A549 (cell line): ENCODE data around the gene ASPG. TPM values are rescaled to one million over a fixed set of nuclear protein-coding genes. Genes with fewer than 3 reads are reported as not detected.

Experiments
- ATAC-seq, 2 experiments: fragments of 200-7000 bp in 1 of 2; fragments of >200 bp in 1 of 2; cut with Nextera tagmentation in 1 of 2; cut with Tn5 transposase in 1 of 2; 3 replicates each; pipeline versions ENCODE4 v1.8.0 to v1.9.1; 2018 to 2020; ENCODE audit warnings: mild to moderate bottlenecking in 1 of 2, moderate library complexity in 1 of 2
- CTCF ChIA-PET: fragments of 300-600 bp; sonication (Branson Sonifier 250); formaldehyde crosslinking; extraction: SDS; loops from one replicate; lab custom pipeline; 2021; ENCODE audit warnings: antibody characterized with exemption, inconsistent platforms; lab: Yijun Ruan, JAX
- POLR2A ChIA-PET: fragments of 350-600 bp; formaldehyde crosslinking; extraction: SDS; loops from one replicate; lab custom pipeline; 2021; ENCODE audit warnings: antibody characterized with exemption, inconsistent platforms; lab: Yijun Ruan, JAX
- DNase-seq, 2 experiments: peaks; one replicate each; pipeline versions ENCODE4 v3.0.0 to v3.0.0-alpha.2; 2011 to 2016; ENCODE audit warnings: low read depth in 1 of 2, low spot score in 1 of 2
- FAIRE-seq: peaks from 2 replicates; lab custom pipeline; 2011; peaks lifted over from hg19 to GRCh38; lab: Jason Lieb, UNC
- H3K27ac ChIP-seq, 2 experiments: fragments of >200 bp; sonication (Bioruptor Twin); formaldehyde crosslinking; 3 replicates each; pipeline ENCODE4 v1.5.1; 2016 to 2017
- H3K4me1 ChIP-seq: fragments of >200 bp; sonication (Bioruptor Twin); formaldehyde crosslinking; 3 replicates; pipeline ENCODE4 v1.6.1; 2016
- H3K4me2 ChIP-seq: fragments of >200 bp; sonication (Bioruptor Twin); formaldehyde crosslinking; 3 replicates; pipeline ENCODE4 v1.6.1; 2016
- H3K4me3 ChIP-seq: fragments of >200 bp; sonication (Bioruptor Twin); formaldehyde crosslinking; 3 replicates; pipeline ENCODE4 v1.5.1; 2016
- H3K9me3 ChIP-seq: fragments of >200 bp; sonication (Bioruptor Twin); formaldehyde crosslinking; 3 replicates; pipeline ENCODE4 v1.6.1; 2016
- BHLHE40 ChIP-seq: IDR thresholded peaks from 2 replicates; pipeline ENCODE4 v1.6.1; 2012; ENCODE audit warnings: low read depth, low read length, inconsistent platforms
- CBX8 ChIP-seq: fragments of 200-600 bp; sonication (generic); IDR thresholded peaks from 2 replicates; pipeline ENCODE4 v1.6.1; 2016
- EHMT2 ChIP-seq: fragments of 200-600 bp; sonication (generic); IDR thresholded peaks from 2 replicates; pipeline ENCODE4 v1.6.1; 2016; ENCODE audit warnings: antibody characterized with exemption, low read depth, mild to moderate bottlenecking, moderate library complexity
- EP300 ChIP-seq, 2 experiments: fragments of >200 bp; sonication (Bioruptor Twin); formaldehyde crosslinking; IDR thresholded peaks; 2 replicates in 1 of 2; 3 replicates in 1 of 2; pipeline ENCODE4 v1.6.1; 2016 to 2017
- FOSB ChIP-seq: fragments of 250-450 bp; sonication (Bioruptor Pico); IDR thresholded peaks from 2 replicates; pipeline ENCODE4 v1.5.0; 2020; ENCODE audit warnings: mild to moderate bottlenecking, moderate library complexity
- GATA3 ChIP-seq: IDR thresholded peaks from 2 replicates; pipeline ENCODE4 v1.6.1; 2012; ENCODE audit warnings: borderline replicate concordance
- HEYL ChIP-seq: fragments of 250-450 bp; sonication (Bioruptor Pico); IDR thresholded peaks from 2 replicates; pipeline ENCODE4 v1.8.0; 2021; ENCODE audit warnings: mild to moderate bottlenecking, moderate library complexity
- HOXA7 ChIP-seq: fragments of 250-450 bp; sonication (Bioruptor Pico); IDR thresholded peaks from 2 replicates; pipeline ENCODE4 v1.5.0; 2020; ENCODE audit warnings: mild to moderate bottlenecking, moderate library complexity
- HOXB5 ChIP-seq: fragments of 250-450 bp; sonication (Bioruptor Pico); IDR thresholded peaks from 2 replicates; pipeline ENCODE4 v1.5.0; 2020; ENCODE audit warnings: mild to moderate bottlenecking, moderate library complexity
- JUN ChIP-seq, 2 experiments: fragments of >200 bp; sonication (Bioruptor Twin); formaldehyde crosslinking; IDR thresholded peaks; 2 replicates in 1 of 2; 3 replicates in 1 of 2; pipeline ENCODE4 v1.6.1; 2016 to 2017
- NPAS2 ChIP-seq: fragments of 250-450 bp; sonication (Bioruptor Pico); IDR thresholded peaks from 2 replicates; pipeline ENCODE4 v1.8.0; 2022; ENCODE audit warnings: mild to moderate bottlenecking, moderate library complexity, borderline replicate concordance
- NR3C1 ChIP-seq: fragments of >200 bp; sonication (Bioruptor Twin); formaldehyde crosslinking; IDR thresholded peaks from 3 replicates; pipeline ENCODE4 v1.6.1; 2017
- PHF8 ChIP-seq: fragments of 200-600 bp; sonication (generic); IDR thresholded peaks from 2 replicates; pipeline ENCODE4 v1.6.1; 2016; ENCODE audit warnings: low read depth, mild to moderate bottlenecking, antibody characterized with exemption, moderate library complexity, borderline replicate concordance
- RAD21 ChIP-seq, 2 experiments: fragments of >200 bp in 1 of 2; sonication (Bioruptor Twin) in 1 of 2; formaldehyde crosslinking in 1 of 2; IDR thresholded peaks in 1 of 2; conservative IDR thresholded peaks in 1 of 2; 2 replicates in 1 of 2; 3 replicates in 1 of 2; pipeline ENCODE4 v1.6.1; 2012 to 2018; ENCODE audit warnings: inconsistent platforms in 1 of 2
- RARB ChIP-seq: fragments of 250-450 bp; sonication (Bioruptor Pico); IDR thresholded peaks from 2 replicates; pipeline ENCODE4 v1.8.0; 2021; ENCODE audit warnings: mild to moderate bottlenecking, moderate library complexity
- SREBF2 ChIP-seq: fragments of 450-650 bp; IDR thresholded peaks from 2 replicates; pipeline ENCODE4 v1.6.1; 2014; ENCODE audit warnings: mild to moderate bottlenecking, moderate library complexity
- TFCP2L1 ChIP-seq: fragments of 250-450 bp; sonication (Bioruptor Pico); IDR thresholded peaks from 2 replicates; pipeline ENCODE4 v1.5.0; 2021; ENCODE audit warnings: mild to moderate bottlenecking
- WGBS: methylation state at CpG from one replicate; pipeline ENCODE4 v1.1.6; 2017; ENCODE audit errors: missing lambda C conversion rate; 5-methylcytosine and 5-hydroxymethylcytosine counted together
- polyA plus RNA-seq, 4 experiments: library from polyadenylated mRNA; depleted of rRNA in 3 of 4; stranded (reverse); fragments of >200 nt; fragmentation: RNase III in 1 of 4; extraction: RNeasy Plus Mini Kit Qiagen cat#74134 plus additional on column Dnase treatment in 1 of 4; gene quantifications; 2 replicates in 3 of 4; 3 replicates in 1 of 4; pipeline ENCODE4 v1.2.3, GENCODE V29; 2011 to 2017
- TF ChIP-seq, protein P1 (sequence below): fragments of 450-650 bp; IDR thresholded peaks from 2 replicates; pipeline ENCODE4 v1.6.1; 2014; ENCODE audit warnings: antibody characterized with exemption
- TF ChIP-seq, protein P2 (sequence below): fragments of 200-600 bp; sonication (generic); IDR thresholded peaks from 2 replicates; pipeline ENCODE4 v1.6.1; 2016; ENCODE audit warnings: antibody characterized with exemption, mild to moderate bottlenecking, moderate library complexity
- TF ChIP-seq, protein P3 (sequence below): fragments of 250-450 bp; sonication (Bioruptor Pico); IDR thresholded peaks from 2 replicates; pipeline ENCODE4 v1.5.0; 2021; ENCODE audit warnings: mild to moderate bottlenecking, moderate library complexity, borderline replicate concordance
- TF ChIP-seq, protein P4 (sequence below): IDR thresholded peaks from 2 replicates; pipeline ENCODE4 v1.6.1; 2012
- TF ChIP-seq, protein P5 (sequence below): fragments of >200 bp; sonication (Bioruptor Twin); formaldehyde crosslinking; IDR thresholded peaks from 3 replicates; pipeline ENCODE4 v1.6.1; 2016

The ASPG gene
- polyA plus RNA-seq, 2 of the 4 experiments (the other 2 are of a cell fraction): not detected

DNA sequence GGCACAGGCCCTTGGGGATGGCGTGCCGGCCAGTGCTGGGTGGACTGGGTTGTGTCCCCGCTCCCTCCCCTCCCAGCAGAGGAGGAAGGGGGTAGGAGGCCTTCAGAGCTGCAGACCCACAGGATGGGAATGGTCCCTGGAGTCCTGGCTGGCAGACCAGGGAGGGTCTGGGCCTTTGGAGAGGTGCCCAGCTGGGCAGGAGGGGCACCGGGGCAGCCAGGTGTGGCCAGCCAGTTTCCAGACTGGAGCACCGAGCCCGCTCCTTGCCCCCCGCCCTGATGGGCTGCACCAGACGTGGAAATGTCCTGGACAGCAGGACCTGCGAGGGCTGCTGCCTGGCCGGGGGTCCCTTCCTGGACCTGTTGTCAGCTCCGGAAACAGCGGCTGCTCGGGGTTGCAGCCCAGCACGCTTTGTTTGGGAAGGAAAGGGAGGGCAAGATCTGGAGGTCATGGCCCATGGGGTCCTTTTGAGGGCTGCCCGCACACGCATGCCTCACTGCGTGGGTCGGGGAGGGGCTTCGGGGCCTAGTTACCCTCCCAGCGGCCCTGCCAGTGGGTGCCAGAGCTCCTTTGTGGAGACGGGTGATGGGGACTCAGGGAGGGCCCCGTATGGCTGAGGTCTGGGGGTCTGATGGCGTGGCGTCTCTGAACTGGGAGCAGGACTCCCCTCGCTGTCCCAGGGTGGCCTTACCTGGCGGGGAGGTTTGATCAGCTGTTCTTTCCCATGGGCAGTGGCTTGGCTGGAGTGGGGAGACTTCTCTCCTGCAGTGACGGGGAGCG, 62.0 kb downstream of the ASPG start:
- no peak for ATAC-seq
- 88% methylated on average over 22 of the region's 28 CpGs for WGBS
- FAIRE-seq: no peak
- Histone ChIP-seq H3K9me3 (no peaks in the 10 kb centered on the region), H3K4me1 (peaks cover 8% of the 10 kb centered on the region; the same call in 1 of the 3 replicates), H3K27ac (no peak overlapping the region), H3K4me2 (no peak overlapping the region), H3K4me3 (no peak overlapping the region)
- ChIA-PET POLR2A (no interaction called here), CTCF (interaction anchor here (1.0 to 7.1 kb wide), 3 partner anchors 8 to 417 kb away, joined by 3 to 50 read pairs (median 16); no protein-coding TSS in a partner anchor)
- no peak for DNase-seq
- TF ChIP-seq NPAS2 (CRISPR knock-in tag): no peak
- no peak for TF ChIP-seq PHF8
- TF ChIP-seq HOXA7 (CRISPR knock-in tag): no peak
- no peak for TF ChIP-seq EP300 (IDR thresholded peaks at IDR 0.05)
- no peak for TF ChIP-seq HOXB5 (CRISPR knock-in tag)
- TF ChIP-seq EHMT2: no peak
- TF ChIP-seq RARB (CRISPR knock-in tag): no peak
- TF ChIP-seq, protein P1, sequence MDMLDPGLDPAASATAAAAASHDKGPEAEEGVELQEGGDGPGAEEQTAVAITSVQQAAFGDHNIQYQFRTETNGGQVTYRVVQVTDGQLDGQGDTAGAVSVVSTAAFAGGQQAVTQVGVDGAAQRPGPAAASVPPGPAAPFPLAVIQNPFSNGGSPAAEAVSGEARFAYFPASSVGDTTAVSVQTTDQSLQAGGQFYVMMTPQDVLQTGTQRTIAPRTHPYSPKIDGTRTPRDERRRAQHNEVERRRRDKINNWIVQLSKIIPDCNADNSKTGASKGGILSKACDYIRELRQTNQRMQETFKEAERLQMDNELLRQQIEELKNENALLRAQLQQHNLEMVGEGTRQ: no peak
- TF ChIP-seq FOSB: no peak
- no peak for TF ChIP-seq HEYL (CRISPR knock-in tag)
- TF ChIP-seq JUN (IDR thresholded peaks at IDR 0.05): no peak
- no peak for TF ChIP-seq RAD21 (conservative IDR thresholded peaks at IDR 0.05 in 1 of 2, IDR thresholded peaks at IDR 0.05 in 1 of 2)
- TF ChIP-seq, protein P2, sequence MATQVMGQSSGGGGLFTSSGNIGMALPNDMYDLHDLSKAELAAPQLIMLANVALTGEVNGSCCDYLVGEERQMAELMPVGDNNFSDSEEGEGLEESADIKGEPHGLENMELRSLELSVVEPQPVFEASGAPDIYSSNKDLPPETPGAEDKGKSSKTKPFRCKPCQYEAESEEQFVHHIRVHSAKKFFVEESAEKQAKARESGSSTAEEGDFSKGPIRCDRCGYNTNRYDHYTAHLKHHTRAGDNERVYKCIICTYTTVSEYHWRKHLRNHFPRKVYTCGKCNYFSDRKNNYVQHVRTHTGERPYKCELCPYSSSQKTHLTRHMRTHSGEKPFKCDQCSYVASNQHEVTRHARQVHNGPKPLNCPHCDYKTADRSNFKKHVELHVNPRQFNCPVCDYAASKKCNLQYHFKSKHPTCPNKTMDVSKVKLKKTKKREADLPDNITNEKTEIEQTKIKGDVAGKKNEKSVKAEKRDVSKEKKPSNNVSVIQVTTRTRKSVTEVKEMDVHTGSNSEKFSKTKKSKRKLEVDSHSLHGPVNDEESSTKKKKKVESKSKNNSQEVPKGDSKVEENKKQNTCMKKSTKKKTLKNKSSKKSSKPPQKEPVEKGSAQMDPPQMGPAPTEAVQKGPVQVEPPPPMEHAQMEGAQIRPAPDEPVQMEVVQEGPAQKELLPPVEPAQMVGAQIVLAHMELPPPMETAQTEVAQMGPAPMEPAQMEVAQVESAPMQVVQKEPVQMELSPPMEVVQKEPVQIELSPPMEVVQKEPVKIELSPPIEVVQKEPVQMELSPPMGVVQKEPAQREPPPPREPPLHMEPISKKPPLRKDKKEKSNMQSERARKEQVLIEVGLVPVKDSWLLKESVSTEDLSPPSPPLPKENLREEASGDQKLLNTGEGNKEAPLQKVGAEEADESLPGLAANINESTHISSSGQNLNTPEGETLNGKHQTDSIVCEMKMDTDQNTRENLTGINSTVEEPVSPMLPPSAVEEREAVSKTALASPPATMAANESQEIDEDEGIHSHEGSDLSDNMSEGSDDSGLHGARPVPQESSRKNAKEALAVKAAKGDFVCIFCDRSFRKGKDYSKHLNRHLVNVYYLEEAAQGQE: no peak
- TF ChIP-seq BHLHE40: no peak

DNA sequence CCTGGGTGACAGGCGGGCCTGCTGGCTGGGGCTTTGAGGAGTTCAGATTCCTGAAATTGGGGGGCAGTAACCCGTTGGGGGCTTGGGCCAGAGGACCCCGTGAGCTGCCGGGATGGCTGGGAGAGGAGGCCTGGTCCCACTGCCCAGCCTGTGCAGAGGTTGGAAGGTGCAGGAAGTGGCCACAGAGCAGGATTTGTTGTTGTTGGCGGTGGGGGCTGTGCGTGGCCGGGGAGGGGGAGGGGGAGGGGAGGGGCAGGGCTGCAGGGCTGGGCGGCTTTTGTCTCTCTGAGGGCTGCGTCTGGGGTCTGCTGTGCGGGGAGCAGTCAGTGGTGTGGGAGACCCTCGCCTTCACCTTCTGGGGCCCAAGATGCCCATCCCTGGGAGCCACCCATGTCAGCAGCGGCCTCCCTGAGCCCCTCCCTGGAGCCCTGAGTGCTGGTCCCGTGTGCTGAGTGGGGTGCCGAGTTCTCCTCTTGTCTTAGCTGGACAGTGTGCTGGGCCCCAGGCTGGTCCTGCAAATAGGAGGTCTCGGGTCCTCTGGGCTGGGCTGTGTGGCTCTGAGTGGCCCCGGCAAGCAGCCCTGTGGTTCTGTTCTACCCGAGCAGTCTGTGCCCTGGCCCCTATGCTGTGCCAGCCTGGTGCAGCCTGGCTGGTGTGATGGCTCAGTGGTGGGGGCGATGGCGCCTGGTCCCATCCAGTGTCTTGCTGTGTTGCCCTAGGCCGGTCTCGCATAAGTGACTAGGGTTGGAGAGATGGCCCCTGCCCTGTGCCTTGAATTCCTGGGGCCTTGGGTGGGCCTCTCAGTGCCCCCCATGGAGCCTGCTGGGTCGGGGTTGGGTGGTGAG, 63.2 kb downstream of the ASPG start:
- Histone ChIP-seq H3K4me3 (no peak overlapping the region), H3K4me2 (no peak overlapping the region), H3K27ac (peak overlapping the region in 1 of 2 experiments; percentile 78; a peak in 2 of 6 replicates), H3K4me1 (peaks cover 8% of the 10 kb centered on the region; the same call in 1 of the 3 replicates), H3K9me3 (no peaks in the 10 kb centered on the region)
- POLR2A ChIA-PET: no interaction called here
- 69% methylated on average over 11 of the region's 22 CpGs for WGBS
- no peak for DNase-seq
- FAIRE-seq: no peak
- CTCF ChIA-PET: no interaction called here
- no peak; a peak in 1 of 6 replicates for ATAC-seq
- TF ChIP-seq, protein P3, sequence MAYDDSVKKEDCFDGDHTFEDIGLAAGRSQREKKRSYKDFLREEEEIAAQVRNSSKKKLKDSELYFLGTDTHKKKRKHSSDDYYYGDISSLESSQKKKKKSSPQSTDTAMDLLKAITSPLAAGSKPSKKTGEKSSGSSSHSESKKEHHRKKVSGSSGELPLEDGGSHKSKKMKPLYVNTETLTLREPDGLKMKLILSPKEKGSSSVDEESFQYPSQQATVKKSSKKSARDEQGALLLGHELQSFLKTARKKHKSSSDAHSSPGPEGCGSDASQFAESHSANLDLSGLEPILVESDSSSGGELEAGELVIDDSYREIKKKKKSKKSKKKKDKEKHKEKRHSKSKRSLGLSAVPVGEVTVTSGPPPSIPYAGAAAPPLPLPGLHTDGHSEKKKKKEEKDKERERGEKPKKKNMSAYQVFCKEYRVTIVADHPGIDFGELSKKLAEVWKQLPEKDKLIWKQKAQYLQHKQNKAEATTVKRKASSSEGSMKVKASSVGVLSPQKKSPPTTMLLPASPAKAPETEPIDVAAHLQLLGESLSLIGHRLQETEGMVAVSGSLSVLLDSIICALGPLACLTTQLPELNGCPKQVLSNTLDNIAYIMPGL: no peak
- TF ChIP-seq SREBF2 (no peak), GATA3 (no peak), NR3C1 (no peak), TFCP2L1 (CRISPR knock-in tag) (no peak), CBX8 (no peak)
- TF ChIP-seq, protein P2: no peak
- TF ChIP-seq, protein P4, sequence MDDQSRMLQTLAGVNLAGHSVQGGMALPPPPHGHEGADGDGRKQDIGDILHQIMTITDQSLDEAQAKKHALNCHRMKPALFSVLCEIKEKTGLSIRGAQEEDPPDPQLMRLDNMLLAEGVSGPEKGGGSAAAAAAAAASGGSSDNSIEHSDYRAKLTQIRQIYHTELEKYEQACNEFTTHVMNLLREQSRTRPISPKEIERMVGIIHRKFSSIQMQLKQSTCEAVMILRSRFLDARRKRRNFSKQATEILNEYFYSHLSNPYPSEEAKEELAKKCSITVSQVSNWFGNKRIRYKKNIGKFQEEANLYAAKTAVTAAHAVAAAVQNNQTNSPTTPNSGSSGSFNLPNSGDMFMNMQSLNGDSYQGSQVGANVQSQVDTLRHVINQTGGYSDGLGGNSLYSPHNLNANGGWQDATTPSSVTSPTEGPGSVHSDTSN: no peak
- TF ChIP-seq, protein P5, sequence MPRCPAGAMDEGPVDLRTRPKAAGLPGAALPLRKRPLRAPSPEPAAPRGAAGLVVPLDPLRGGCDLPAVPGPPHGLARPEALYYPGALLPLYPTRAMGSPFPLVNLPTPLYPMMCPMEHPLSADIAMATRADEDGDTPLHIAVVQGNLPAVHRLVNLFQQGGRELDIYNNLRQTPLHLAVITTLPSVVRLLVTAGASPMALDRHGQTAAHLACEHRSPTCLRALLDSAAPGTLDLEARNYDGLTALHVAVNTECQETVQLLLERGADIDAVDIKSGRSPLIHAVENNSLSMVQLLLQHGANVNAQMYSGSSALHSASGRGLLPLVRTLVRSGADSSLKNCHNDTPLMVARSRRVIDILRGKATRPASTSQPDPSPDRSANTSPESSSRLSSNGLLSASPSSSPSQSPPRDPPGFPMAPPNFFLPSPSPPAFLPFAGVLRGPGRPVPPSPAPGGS: no peak
